Epithelial cell of umbilical artery (primary cell): ENCODE results near the gene BRF1. TPM values are rescaled to one million over a fixed set of nuclear protein-coding genes. Genes with fewer than 3 reads are reported as not detected.

ENCODE experiments used
- total RNA-seq: library from RNA; depleted of rRNA; stranded (reverse); fragments of >200 nt; gene quantifications from 2 replicates; pipeline ENCODE4 v1.2.3, GENCODE V29; 2014

Gene BRF1, protein sequence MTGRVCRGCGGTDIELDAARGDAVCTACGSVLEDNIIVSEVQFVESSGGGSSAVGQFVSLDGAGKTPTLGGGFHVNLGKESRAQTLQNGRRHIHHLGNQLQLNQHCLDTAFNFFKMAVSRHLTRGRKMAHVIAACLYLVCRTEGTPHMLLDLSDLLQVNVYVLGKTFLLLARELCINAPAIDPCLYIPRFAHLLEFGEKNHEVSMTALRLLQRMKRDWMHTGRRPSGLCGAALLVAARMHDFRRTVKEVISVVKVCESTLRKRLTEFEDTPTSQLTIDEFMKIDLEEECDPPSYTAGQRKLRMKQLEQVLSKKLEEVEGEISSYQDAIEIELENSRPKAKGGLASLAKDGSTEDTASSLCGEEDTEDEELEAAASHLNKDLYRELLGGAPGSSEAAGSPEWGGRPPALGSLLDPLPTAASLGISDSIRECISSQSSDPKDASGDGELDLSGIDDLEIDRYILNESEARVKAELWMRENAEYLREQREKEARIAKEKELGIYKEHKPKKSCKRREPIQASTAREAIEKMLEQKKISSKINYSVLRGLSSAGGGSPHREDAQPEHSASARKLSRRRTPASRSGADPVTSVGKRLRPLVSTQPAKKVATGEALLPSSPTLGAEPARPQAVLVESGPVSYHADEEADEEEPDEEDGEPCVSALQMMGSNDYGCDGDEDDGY
- 32.7 and 33.5 TPM in 2 replicates for total RNA-seq

DNA sequence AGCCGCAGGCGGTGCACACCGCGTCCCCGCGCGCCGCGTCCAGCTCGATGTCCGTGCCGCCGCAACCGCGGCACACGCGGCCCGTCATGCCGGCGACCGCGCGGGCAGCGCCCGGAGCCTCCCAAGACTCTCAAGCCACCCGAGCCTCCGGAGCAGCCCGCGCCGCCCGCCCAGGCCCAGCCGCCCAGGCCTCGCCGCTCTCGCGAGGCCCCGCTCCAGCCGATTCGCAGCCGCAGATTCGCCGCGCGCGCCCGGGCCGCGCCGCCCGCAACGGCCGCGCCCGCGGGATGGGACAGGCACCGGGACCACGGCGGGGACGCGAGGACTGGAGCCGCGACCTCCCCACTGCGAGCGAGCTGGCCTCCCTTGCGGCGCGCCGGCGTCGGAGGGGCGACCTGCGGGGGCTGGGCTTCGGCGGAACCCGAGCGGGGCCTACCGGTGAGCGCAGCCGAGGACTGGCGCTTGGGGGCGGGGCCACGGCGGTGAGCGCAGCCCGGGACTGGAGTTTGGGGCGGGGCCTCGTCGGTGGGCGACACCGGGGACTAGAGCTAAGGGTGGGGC is at the start of gene BRF1:
BRF1 (minus strand) TSS at position 460 of the 561 bp plus-strand sequence; CDS start at position 88, 372 bp downstream.

GRCh38 chr14:105314287-105315200 is 13.7 kb upstream of the BRF1 start, which contains the start of gene PACS2:
PACS2 (plus strand) TSS chr14:105314748; CDS start chr14:105314919, 171 bp downstream.

GRCh38 chr14:105248368-105249181 is 52.2 kb downstream of the BRF1 start, which contains the start of gene BTBD6:
BTBD6 (plus strand) TSS chr14:105248533; CDS start chr14:105248712, 179 bp downstream.

GRCh38 chr14:105180592-105181548 is 119.9 kb downstream of the BRF1 start, which contains the start of gene NUDT14:
NUDT14 (minus strand) TSS chr14:105181312; CDS start chr14:105181209, 103 bp downstream.

DNA sequence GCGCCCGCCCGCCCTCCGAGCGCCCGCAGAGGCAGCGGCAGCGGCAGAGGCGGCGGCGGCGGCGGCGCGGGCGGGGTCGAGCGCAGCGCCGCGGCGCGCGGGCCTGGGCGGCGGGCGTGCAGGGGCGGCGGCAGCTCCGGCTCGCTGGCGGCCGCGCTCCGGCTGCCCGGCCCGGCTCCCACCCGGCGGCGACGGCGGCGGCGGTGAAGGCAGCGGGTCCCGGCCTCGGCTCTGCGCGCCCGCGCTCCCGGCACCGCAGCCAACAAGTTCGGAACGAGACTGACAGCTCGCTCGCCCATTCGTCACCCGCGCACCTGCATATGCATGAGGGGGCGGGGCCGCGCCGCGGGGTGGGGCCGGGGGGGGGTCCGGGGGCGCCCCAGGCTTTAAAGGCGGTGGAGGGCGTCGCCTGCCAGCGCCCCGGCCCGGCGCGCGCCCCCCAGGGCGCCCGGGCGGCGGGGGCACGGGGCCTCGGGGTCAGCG is 132.3 kb downstream of the BRF1 start, which contains the start of gene JAG2:
JAG2 (minus strand) TSS at position 281 of the 483 bp plus-strand sequence. CDS start 356 bp downstream, outside the sequence.

Other genes with a start within 250 kb of the BRF1 start
- gene GPR132, start 235.6 kb downstream of the BRF1 start, total RNA-seq: not detected in 2 replicates
- 23.9 and 41.9 TPM in 2 replicates for gene JAG2, start 132.2 kb downstream of the BRF1 start, total RNA-seq
- 27.7 and 47.1 TPM in 2 replicates for gene NUDT14, start 119.7 kb downstream of the BRF1 start, total RNA-seq
- gene BTBD6, start 52.5 kb downstream of the BRF1 start, total RNA-seq: 54.7 and 61.1 TPM in 2 replicates
- gene PACS2, start 13.7 kb upstream of the BRF1 start, total RNA-seq: 33.4 and 36.7 TPM in 2 replicates
- gene TEX22, start 97.5 kb upstream of the BRF1 start, total RNA-seq: 0.15 TPM in 1 of 2 replicates, not detected in the other
- 36.0 and 37.0 TPM in 2 replicates for gene MTA1, start 118.8 kb upstream of the BRF1 start, total RNA-seq
- gene CRIP2, start 173.8 kb upstream of the BRF1 start, total RNA-seq: 151 and 234 TPM in 2 replicates
- 0.32 and 2.4 TPM in 2 replicates for gene CRIP1, start 185.9 kb upstream of the BRF1 start, total RNA-seq
- 19.1 and 19.5 TPM in 2 replicates for gene TEDC1, start 190.2 kb upstream of the BRF1 start, total RNA-seq
- 10.3 and 18.8 TPM in 2 replicates for gene TMEM121, start 225.6 kb upstream of the BRF1 start, total RNA-seq